Panc1 (cell line): ENCODE measurements around the gene REN. TPM values are rescaled to one million over a fixed set of nuclear protein-coding genes. Genes with fewer than 3 reads are reported as not detected.

Experiments used
- ATAC-seq: fragments of 200-7000 bp; cut with Tn5 transposase; 2 replicates; pipeline ENCODE4 v1.9.1; 2020; ENCODE audit warnings: mild to moderate bottlenecking, moderate library complexity
- BruUV-seq: library from RNA; stranded (reverse); fragments of 400-500 nt; replicated peaks from 2 replicates; lab custom pipeline; 2021; lab: Mats Ljungman, UMichigan
- CTCF ChIA-PET: fragments of 300-600 bp; sonication (Branson Sonifier 250); formaldehyde crosslinking; loops from one replicate; lab custom pipeline; 2022; ENCODE audit warnings: antibody characterized with exemption; lab: Charles Lee
- POLR2A ChIA-PET: fragments of 300-600 bp; sonication (Branson Sonifier 250); formaldehyde crosslinking; loops from one replicate; lab custom pipeline; 2022; ENCODE audit warnings: antibody characterized with exemption; lab: Charles Lee
- DNase-seq: peaks from one replicate; pipeline ENCODE4 v3.0.0-alpha.2; 2010; ENCODE audit warnings: low read depth, low spot score
- H3K27ac ChIP-seq: 2 replicates; pipeline ENCODE4 v1.5.1; 2011; ENCODE audit warnings: mild to moderate bottlenecking, low read length, inconsistent platforms
- H3K27me3 ChIP-seq: fragments of 200-500 bp; sonication (Bioruptor generic); 2 replicates; pipeline ENCODE4 v1.6.0; 2014; ENCODE audit warnings: low read length, inconsistent platforms; ENCODE audit not compliant: control insufficient read depth, insufficient read depth
- H3K36me3 ChIP-seq: fragments of 200-500 bp; sonication (Bioruptor generic); 2 replicates; pipeline ENCODE4 v1.5.1; 2014; ENCODE audit warnings: inconsistent platforms, mild to moderate bottlenecking, low read length, moderate library complexity; ENCODE audit not compliant: control insufficient read depth, insufficient read depth
- H3K4me1 ChIP-seq: 2 replicates; pipeline ENCODE4 v1.5.1; 2011; ENCODE audit warnings: inconsistent platforms, mild to moderate bottlenecking, low read length, moderate library complexity; ENCODE audit not compliant: control insufficient read depth, insufficient read depth
- H3K4me3 ChIP-seq, 2 experiments: 2 replicates each; pipeline ENCODE4 v1.5.1; 2011 to 2012; ENCODE audit warnings: low read depth in 2 of 2, low read length in 2 of 2, mild to moderate bottlenecking in 2 of 2, inconsistent platforms in 1 of 2, moderate library complexity in 1 of 2
- H3K9me3 ChIP-seq: fragments of 200-500 bp; sonication (Bioruptor generic); 2 replicates; pipeline ENCODE4 v1.5.1; 2014; ENCODE audit warnings: low read depth, mild to moderate bottlenecking, inconsistent platforms, low read length, moderate library complexity; ENCODE audit not compliant: control insufficient read depth, insufficient read depth
- CTCF ChIP-seq: fragments of 450-650 bp; IDR thresholded peaks from 2 replicates; pipeline ENCODE4 v1.5.1; 2017; ENCODE audit warnings: mild to moderate bottlenecking
- POLR2AphosphoS5 ChIP-seq: IDR thresholded peaks from 2 replicates; pipeline ENCODE4 v1.6.1; 2012; ENCODE audit warnings: mild to moderate bottlenecking, low read depth, low read length, moderate library complexity
- REST ChIP-seq, 2 experiments: IDR thresholded peaks; 2 replicates each; pipeline ENCODE4 v1.6.1; 2011 to 2012; ENCODE audit warnings: low read depth in 2 of 2, control low read depth in 1 of 2, low read length in 1 of 2, mild to moderate bottlenecking in 1 of 2, moderate library complexity in 1 of 2; ENCODE audit not compliant: insufficient read depth in 1 of 2
- SIN3A ChIP-seq: IDR thresholded peaks from 2 replicates; pipeline ENCODE4 v1.6.1; 2012; ENCODE audit warnings: low read depth, mild to moderate bottlenecking, low read length, moderate library complexity, borderline replicate concordance; ENCODE audit not compliant: insufficient read depth
- TCF7L2 ChIP-seq: IDR thresholded peaks from 2 replicates; pipeline ENCODE4 v1.6.1; 2011; ENCODE audit warnings: mild to moderate bottlenecking, low read depth, low read length, inconsistent platforms
- in situ Hi-C: cut with HindIII; loops from 2 replicates; pipeline ENCODE4 v1.10.0; 2016; ENCODE audit warnings: low sequenced_read_pairs, low pct_unique_long_range_greater_than_20kb
- intact Hi-C: fragments of 100-400 bp; cut with micrococcal nuclease; formaldehyde crosslinking; loops from one replicate; pipeline ENCODE4 v1.10.0; 2022; ENCODE audit not compliant: unreplicated experiment
- total RNA-seq: library from RNA; stranded (reverse); gene quantifications from one replicate; pipeline ENCODE4 v1.2.1, GENCODE V29; 2021; ENCODE audit not compliant: unreplicated experiment

REN gene
- total RNA-seq, 1 experiment from 2014 or later: not detected

DNA sequence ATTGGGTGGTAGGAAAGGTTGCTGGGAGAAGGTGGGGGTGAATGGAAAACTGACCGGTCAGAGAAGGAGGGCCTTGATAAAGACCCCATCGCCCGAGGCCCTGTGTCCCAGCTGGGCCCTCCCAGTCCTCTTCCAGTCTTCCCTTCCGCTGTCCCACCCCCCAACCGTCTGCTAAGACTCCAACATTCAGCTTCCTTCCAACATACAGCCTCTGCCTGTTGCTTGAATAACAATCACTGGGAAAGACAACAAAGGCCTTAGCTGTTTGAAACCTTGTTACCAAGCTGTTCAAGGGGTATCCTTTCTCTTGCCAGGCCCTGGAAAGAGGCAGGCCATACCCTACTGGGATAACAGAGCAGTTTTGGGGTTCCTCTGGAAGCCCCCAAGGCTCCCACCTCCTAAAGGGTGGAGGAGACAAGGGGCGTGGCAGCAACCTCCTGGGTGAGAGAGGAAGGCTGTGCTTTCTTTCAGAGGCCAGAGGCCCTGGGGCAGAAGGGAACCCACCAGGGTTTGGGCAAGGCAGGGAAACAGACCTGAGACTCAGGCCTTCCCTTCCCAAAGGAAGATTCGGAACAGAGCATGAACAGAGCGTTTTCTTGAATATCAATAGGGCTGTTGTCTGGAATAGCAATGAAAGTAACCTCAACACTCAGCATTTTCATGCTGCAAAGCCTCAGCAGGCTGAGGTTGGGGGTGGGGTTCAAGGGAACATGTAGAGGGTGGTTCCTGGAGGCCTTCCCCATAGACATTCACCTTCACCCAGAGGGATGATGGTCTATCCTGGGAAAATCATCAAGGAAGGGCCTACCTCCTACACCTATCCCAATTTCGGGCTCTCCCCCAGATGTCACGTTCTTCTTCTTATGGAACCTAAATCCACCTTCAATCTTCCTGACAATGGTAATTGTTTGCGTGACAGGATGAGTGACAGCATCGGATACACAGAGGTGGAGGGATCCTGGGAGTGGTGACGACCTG, 18.4 kb downstream of the REN start:
- intact Hi-C loops: no loop called here
- ATAC-seq (no peak), DNase-seq (no peak)
- no peaks in the 10 kb centered on the region for H3K36me3 ChIP-seq
- no TSS peak for BruUV-seq
- TF ChIP-seq SIN3A (no peak), TCF7L2 (no peak), CTCF (no peak)
- H3K4me3 ChIP-seq: no peak overlapping the region
- no peaks in the 10 kb centered on the region for H3K9me3 ChIP-seq
- ChIA-PET CTCF (no interaction called here), POLR2A (no interaction called here)
- H3K4me1 ChIP-seq: no peaks in the 10 kb centered on the region
- H3K27me3 ChIP-seq: no peaks in the 10 kb centered on the region; the same call in 1 of the 2 replicates
- H3K27ac ChIP-seq: no peak overlapping the region
- in situ Hi-C loops: loop anchor here (25.0 kb wide), 1 partner anchor 285 kb away; the partner anchor contains the start of gene SNRPE

- in situ Hi-C loops: loop anchor here (25.0 kb wide), 1 partner anchor 285 kb away; the partner anchor contains the start of gene SNRPE
- no peak overlapping the region for H3K4me3 ChIP-seq
- H3K36me3 ChIP-seq: no peaks in the 10 kb centered on the region
- CTCF ChIA-PET: no interaction called here
- POLR2A ChIA-PET: no interaction called here
- DNase-seq (no peak), ATAC-seq (no peak)
- intact Hi-C loops: no loop called here
- no peak overlapping the region for H3K27ac ChIP-seq
- no TSS peak for BruUV-seq
- H3K4me1 ChIP-seq: no peaks in the 10 kb centered on the region
- no peaks in the 10 kb centered on the region for H3K9me3 ChIP-seq
- H3K27me3 ChIP-seq: no peaks in the 10 kb centered on the region; the same call in 1 of the 2 replicates
- TF ChIP-seq REST (IDR thresholded peaks at IDR 0.05; ENCODE audit: insufficient read depth in 1 of 2, low read depth in 2 of 2, low read length in 1 of 2) (no peak), CTCF (no peak), TCF7L2 (no peak), SIN3A (no peak), POLR2AphosphoS5 (no peak)
These were observed 19.2 kb downstream of the REN start for GRCh38 chr1:204146965-204147364.
